Activated CD8-positive, alpha-beta T cell treated with anti-CD3 and anti-CD28 coated beads for 36 hours (primary cell): Measurements from ENCODE around the gene ARHGEF26. TPM values are rescaled to one million over a fixed set of nuclear protein-coding genes. Genes with fewer than 3 reads are reported as not detected.

Experiments
- ATAC-seq: fragments of 200-7000 bp; cut with Tn5 transposase; one replicate; pipeline ENCODE4 v1.10.0; 2021; ENCODE audit warnings: mild to moderate bottlenecking, moderate library complexity
- CTCF ChIA-PET: fragments of 350-600 bp; sonication (Branson Sonifier 250); formaldehyde crosslinking; loops from one replicate; lab custom pipeline; 2021; ENCODE audit warnings: antibody characterized with exemption; lab: Charles Lee
- POLR2A ChIA-PET: fragments of 350-600 bp; sonication (Branson Sonifier 250); formaldehyde crosslinking; loops from one replicate; lab custom pipeline; 2021; ENCODE audit warnings: antibody characterized with exemption; lab: Charles Lee
- DNase-seq: peaks from one replicate; pipeline ENCODE4 v3.0.0-alpha.2; 2020
- H3K27ac Mint-ChIP-seq: one replicate; pipeline ENCODE4 v1.8.0; 2021; ENCODE audit warnings: mild to moderate bottlenecking, mixed read lengths
- H3K27me3 Mint-ChIP-seq: one replicate; pipeline ENCODE4 v1.8.0; 2021; ENCODE audit warnings: mixed read lengths
- H3K36me3 Mint-ChIP-seq: one replicate; pipeline ENCODE4 v1.8.0; 2021; ENCODE audit warnings: low read depth, mixed read lengths
- H3K4me1 Mint-ChIP-seq: one replicate; pipeline ENCODE4 v1.8.0; 2021; ENCODE audit warnings: low read depth, mixed read lengths
- H3K4me3 Mint-ChIP-seq: one replicate; pipeline ENCODE4 v1.8.0; 2021; ENCODE audit warnings: mild to moderate bottlenecking, moderate library complexity, mixed read lengths
- H3K9me3 Mint-ChIP-seq: one replicate; pipeline ENCODE4 v1.8.0; 2021; ENCODE audit warnings: mixed read lengths
- CTCF ChIP-seq: fragments of 200-600 bp; IDR thresholded peaks from one replicate; pipeline ENCODE4 v1.8.0; 2022; ENCODE audit warnings: antibody characterized with exemption, mild to moderate bottlenecking
- intact Hi-C: fragments of 100-400 bp; cut with micrococcal nuclease; formaldehyde crosslinking; loops from one replicate; pipeline ENCODE4 v1.10.0; 2022
- total RNA-seq, 2 experiments: library from RNA; stranded (reverse); gene quantifications; one replicate each; pipeline ENCODE4 v1.2.3, GENCODE V29; 2021

Gene ARHGEF26
- not detected for total RNA-seq

- Mint-ChIP-seq H3K4me1 (peaks cover 20% of the 10 kb centered on the region), H3K4me3 (peak within 1 kb of the TSS; percentile 70), H3K27ac (no peak within 1 kb of the TSS), H3K36me3 (no peaks in the 10 kb centered on the region), H3K9me3 (no peaks in the 10 kb centered on the region), H3K27me3 (peaks cover 62% of the 10 kb centered on the region)
- TF ChIP-seq CTCF: no peak
- ChIA-PET POLR2A (no interaction called here), CTCF (interaction anchor here (0.9 to 1.1 kb wide), 2 partner anchors 19 to 133 kb away, joined by 3 to 4 read pairs; no protein-coding TSS in a partner anchor)
- DNase-seq: peak; percentile 81
- peak; percentile 81 for ATAC-seq
- intact Hi-C loops: no loop called here
These were observed at the start of gene ARHGEF26 for GRCh38 chr3:154120961-154121700. Gene ARHGEF26 (plus strand): TSS chr3:154121390. CDS start chr3:154121993, 603 bp downstream.

- TF ChIP-seq CTCF: no peak
- H3K9me3 Mint-ChIP-seq: no peaks in the 10 kb centered on the region
- peaks cover 2% of the 10 kb centered on the region for H3K27me3 Mint-ChIP-seq
- no peak for ATAC-seq
- no peak overlapping the region for H3K4me3 Mint-ChIP-seq
- H3K36me3 Mint-ChIP-seq: no peaks in the 10 kb centered on the region
- no peaks in the 10 kb centered on the region for H3K4me1 Mint-ChIP-seq
- DNase-seq: no peak
- intact Hi-C loops: no loop called here
- CTCF ChIA-PET: no interaction called here
- no peak overlapping the region for H3K27ac Mint-ChIP-seq
- POLR2A ChIA-PET: no interaction called here
These were observed 46.2 kb upstream of the ARHGEF26 start for GRCh38 chr3:154074966-154075365.

GRCh38 chr3:154078672-154079071 is 42.5 kb upstream of the ARHGEF26 start:
- ChIA-PET CTCF (no interaction called here), POLR2A (no interaction called here)
- H3K36me3 Mint-ChIP-seq: no peaks in the 10 kb centered on the region
- no peak overlapping the region for H3K27ac Mint-ChIP-seq
- H3K4me3 Mint-ChIP-seq: no peak overlapping the region
- no peaks in the 10 kb centered on the region for H3K9me3 Mint-ChIP-seq
- TF ChIP-seq CTCF: no peak
- intact Hi-C loops: no loop called here
- ATAC-seq: no peak
- no peak for DNase-seq
- H3K4me1 Mint-ChIP-seq: no peaks in the 10 kb centered on the region
- H3K27me3 Mint-ChIP-seq: peaks cover 3% of the 10 kb centered on the region

GRCh38 chr3:154081305-154081704 is 39.9 kb upstream of the ARHGEF26 start:
- ATAC-seq (no peak), DNase-seq (no peak)
- intact Hi-C loops: no loop called here
- POLR2A ChIA-PET: no interaction called here
- Mint-ChIP-seq H3K27me3 (peaks cover 3% of the 10 kb centered on the region), H3K9me3 (no peaks in the 10 kb centered on the region), H3K4me1 (no peaks in the 10 kb centered on the region), H3K27ac (no peak overlapping the region), H3K36me3 (no peaks in the 10 kb centered on the region), H3K4me3 (no peak overlapping the region)
- CTCF ChIA-PET: no interaction called here
- no peak for TF ChIP-seq CTCF

GRCh38 chr3:154085071-154085470 is 36.1 kb upstream of the ARHGEF26 start:
- H3K9me3 Mint-ChIP-seq: no peaks in the 10 kb centered on the region
- H3K27me3 Mint-ChIP-seq: peaks cover 3% of the 10 kb centered on the region
- intact Hi-C loops: no loop called here
- CTCF ChIA-PET: interaction anchor here (1.7 kb wide), 1 partner anchor 169 kb away, joined by 4 read pairs; no protein-coding TSS in a partner anchor
- ATAC-seq: no peak
- H3K27ac Mint-ChIP-seq: no peak overlapping the region
- H3K36me3 Mint-ChIP-seq: no peaks in the 10 kb centered on the region
- no peaks in the 10 kb centered on the region for H3K4me1 Mint-ChIP-seq
- H3K4me3 Mint-ChIP-seq: no peak overlapping the region
- no peak for DNase-seq
- POLR2A ChIA-PET: no interaction called here
- no peak for TF ChIP-seq CTCF
